K562 (cell line): ENCODE data around the gene SEMA6D. TPM values are rescaled to one million over a fixed set of nuclear protein-coding genes. Genes with fewer than 3 reads are reported as not detected.

Source experiments
- ATAC-seq: fragments of 200-7000 bp; cut with Tn5 transposase; 3 replicates; pipeline ENCODE4 v1.9.1; 2020; ENCODE audit warnings: moderate library complexity
- BruUV-seq: library from RNA; stranded (reverse); fragments of 400-500 nt; replicated peaks from 2 replicates; lab custom pipeline; 2021; lab: Mats Ljungman, UMichigan
- CTCF ChIA-PET: fragments of 300-600 bp; formaldehyde crosslinking; extraction: SDS; loops from one replicate; lab custom pipeline; 2021; ENCODE audit warnings: low intra/inter-chr PET ratio; lab: Yijun Ruan, JAX
- POLR2A ChIA-PET: fragments of 300-600, 350-650 bp; sonication (Branson Sonifier 250); formaldehyde crosslinking; extraction: SDS; loops from one replicate; lab custom pipeline; 2021; ENCODE audit warnings: antibody characterized with exemption, inconsistent platforms; lab: Yijun Ruan, JAX
- DNase-seq, 4 experiments: peaks; one replicate each; pipeline versions ENCODE4 v3.0.0 to v3.0.0-alpha.2; 2011 to 2018; ENCODE audit warnings: low spot score in 3 of 4, mixed read lengths in 3 of 4; ENCODE audit errors: extremely low read depth in 1 of 4
- FAIRE-seq: peaks from 2 replicates; lab custom pipeline; 2011; peaks lifted over from hg19 to GRCh38; lab: Jason Lieb, UNC
- H2AFZ ChIP-seq: 2 replicates; pipeline ENCODE4 v1.6.0; 2011; ENCODE audit warnings: low read depth, low read length, control low read depth, inconsistent platforms
- H3K27ac ChIP-seq: fragments of 200-600 bp; 3 replicates; pipeline ENCODE4 v1.8.0; 2011; ENCODE audit warnings: low read depth, mild to moderate bottlenecking, control low read depth, inconsistent platforms, low read length, moderate library complexity, mixed read lengths; ENCODE audit errors: extremely low read depth
- H3K27me3 ChIP-seq, 2 experiments: fragments of 300-600 bp in 1 of 2; 2 replicates in 1 of 2; 3 replicates in 1 of 2; pipeline versions ENCODE4 v1.6.0 to v1.8.0; 2011; ENCODE audit warnings: inconsistent platforms in 2 of 2, low read length in 2 of 2, mild to moderate bottlenecking in 1 of 2, mixed read lengths in 1 of 2, moderate library complexity in 1 of 2; ENCODE audit not compliant: control insufficient read depth in 2 of 2, insufficient read depth in 2 of 2
- H3K36me3 ChIP-seq: fragments of 300-600 bp; 3 replicates; pipeline ENCODE4 v1.8.0; 2011; ENCODE audit warnings: mild to moderate bottlenecking, low read length, inconsistent platforms; ENCODE audit not compliant: control insufficient read depth, insufficient read depth
- H3K4me1 ChIP-seq, 2 experiments: fragments of 200-600 bp in 1 of 2; replicated peaks in 1 of 2; 2 replicates in 1 of 2; 3 replicates in 1 of 2; pipeline versions ENCODE4 v1.5.1 to v1.8.0; 2011; ENCODE audit warnings: inconsistent platforms in 2 of 2, low read length in 2 of 2, mild to moderate bottlenecking in 1 of 2, mixed read lengths in 1 of 2, moderate library complexity in 1 of 2; ENCODE audit not compliant: control insufficient read depth in 2 of 2, insufficient read depth in 2 of 2
- H3K4me2 ChIP-seq: 2 replicates; pipeline ENCODE4 v1.6.1; 2011; ENCODE audit warnings: low read length, control low read depth, inconsistent platforms, mixed read lengths; ENCODE audit not compliant: insufficient read depth
- H3K4me3 ChIP-seq: fragments of 200-600 bp; sonication (generic), shearing (Covaris generic); 2 replicates; pipeline ENCODE4 v1.5.1; 2016; ENCODE audit warnings: control low read depth, inconsistent platforms
- H3K79me2 ChIP-seq: fragments of 200-600 bp; 3 replicates; pipeline ENCODE4 v1.8.0; 2011; ENCODE audit warnings: low read length, inconsistent platforms; ENCODE audit not compliant: control insufficient read depth, insufficient read depth
- H3K9ac ChIP-seq, 2 experiments: 2 replicates each; pipeline versions ENCODE4 v1.6.0 to v1.6.1; 2011; ENCODE audit warnings: low read depth in 2 of 2, low read length in 2 of 2, control low read depth in 1 of 2, inconsistent platforms in 1 of 2, mild to moderate bottlenecking in 1 of 2, mixed read lengths in 1 of 2; ENCODE audit not compliant: insufficient read depth in 1 of 2
- H3K9me1 ChIP-seq: one replicate; pipeline ENCODE4 v1.6.0; 2011; ENCODE audit warnings: inconsistent platforms, mild to moderate bottlenecking, low read length, moderate library complexity; ENCODE audit not compliant: control insufficient read depth, insufficient read depth
- H3K9me3 ChIP-seq: replicated peaks from 2 replicates; pipeline ENCODE4 v1.5.1; 2011; ENCODE audit warnings: low read depth, low read length, inconsistent platforms; ENCODE audit not compliant: control insufficient read depth, insufficient read depth
- H4K20me1 ChIP-seq: replicated peaks from 2 replicates; pipeline ENCODE4 v1.6.1; 2011; ENCODE audit warnings: low read length, inconsistent platforms, mixed read lengths; ENCODE audit not compliant: control insufficient read depth, insufficient read depth
- CBX3 ChIP-seq, 2 experiments: IDR thresholded peaks; 1 replicate in 1 of 2; 2 replicates in 1 of 2; pipeline ENCODE4 v1.6.1; 2012; ENCODE audit warnings: inconsistent platforms in 2 of 2, low read length in 2 of 2, borderline replicate concordance in 1 of 2, control low read depth in 1 of 2
- CEBPG ChIP-seq, 3 experiments: fragments of 200-800 bp in 1 of 3; sonication (Bioruptor generic) in 1 of 3; sonication (generic) in 1 of 3; formaldehyde crosslinking in 1 of 3; IDR thresholded peaks in 2 of 3; conservative IDR thresholded peaks in 1 of 3; 2 replicates each; pipeline versions ENCODE4 v1.6.1 to v1.8.0; 2016 to 2022; ENCODE audit warnings: missing compliant biosample characterization in 2 of 3, missing genetic modification characterization in 2 of 3, mild to moderate bottlenecking in 1 of 3, missing genetic modification reagents in 1 of 3
- DNMT1 ChIP-seq: fragments of 450-650 bp; IDR thresholded peaks from 2 replicates; pipeline ENCODE4 v1.6.1; 2016; ENCODE audit warnings: antibody characterized with exemption, mild to moderate bottlenecking
- ELK3 ChIP-seq: fragments of 450-650 bp; formaldehyde crosslinking; IDR thresholded peaks from 2 replicates; pipeline ENCODE4 v1.4.0; 2020; ENCODE audit warnings: mild to moderate bottlenecking
- SLC30A9 ChIP-seq: fragments of 250-450 bp; sonication (Bioruptor Pico); IDR thresholded peaks from 2 replicates; pipeline ENCODE4 v1.8.0; 2022; ENCODE audit warnings: mild to moderate bottlenecking, moderate library complexity
- SUPT5H ChIP-seq: fragments of 450-650 bp; IDR thresholded peaks from 2 replicates; pipeline ENCODE4 v1.6.1; 2016
- XRCC4 ChIP-seq: IDR thresholded peaks from one replicate; pipeline ENCODE4 v1.6.1; 2011; ENCODE audit not compliant: insufficient read depth, insufficient read length; ENCODE audit errors: extremely low read depth
- ZKSCAN1 ChIP-seq: fragments of 150-350 bp; IDR thresholded peaks from 2 replicates; pipeline ENCODE4 v1.6.1; 2016; ENCODE audit warnings: low read depth, low read length
- ZNF121 ChIP-seq: sonication (generic); formaldehyde crosslinking; conservative IDR thresholded peaks from 2 replicates; pipeline ENCODE4 v1.8.0; 2022; ENCODE audit warnings: missing genetic modification reagents
- WGBS: fragments of 100-300 bp; shearing (Covaris generic); methylation state at CpG from one replicate; pipeline ENCODE4 v1.1.6; 2016; ENCODE audit warnings: low coverage, mixed read lengths; ENCODE audit not compliant: insufficient coverage; ENCODE audit errors: missing lambda C conversion rate; 5-methylcytosine and 5-hydroxymethylcytosine counted together
- in situ Hi-C: fragments of 300-500 bp; cut with MboI; formaldehyde crosslinking; loops from 4 replicates; pipeline ENCODE4 v1.15.0; 2018; ENCODE audit warnings: inconsistent platforms, mixed read lengths
- intact Hi-C: fragments of 100-400 bp; cut with micrococcal nuclease; formaldehyde crosslinking; loops from 2 replicates; pipeline ENCODE4 v1.14.2; 2022
- polyA plus RNA-seq, 8 experiments: library from polyadenylated mRNA; depleted of rRNA in 4 of 8; stranded (reverse) in 5 of 8; unstranded in 3 of 8; fragments of >200 nt; fragmentation: Nextera tagmentation in 2 of 8; fragmentation: Illumina TruSeq in 1 of 8; extraction: Ambion mirVana in 2 of 8; extraction: Trizol in 1 of 8; gene quantifications; 2 replicates each; pipeline versions ENCODE4 v1.2.1 to v1.2.3, GENCODE V29; 2011 to 2014; ENCODE audit warnings: inconsistent platforms in 1 of 8, missing spikeins in 1 of 8
- total RNA-seq, 7 experiments: library from RNA; depleted of rRNA in 6 of 7; stranded (reverse); fragments of >200 nt in 6 of 7; fragmentation: Illumina TruSeq in 2 of 7; extraction: Trizol in 2 of 7; gene quantifications; 2 replicates each; pipeline versions ENCODE4 v1.2.1 to v1.2.3, GENCODE V29; 2011 to 2021; ENCODE audit warnings: low replicate concordance in 1 of 7
- TF ChIP-seq, protein P1 (sequence below): fragments of 450-650 bp; formaldehyde crosslinking; IDR thresholded peaks from 2 replicates; pipeline ENCODE4 v1.4.0; 2020; ENCODE audit warnings: mild to moderate bottlenecking, moderate library complexity
- TF ChIP-seq, protein P2 (sequence below): sonication (generic); formaldehyde crosslinking; IDR thresholded peaks from 2 replicates; pipeline ENCODE4 v1.8.0; 2022; ENCODE audit warnings: mild to moderate bottlenecking, missing genetic modification reagents

SEMA6D gene
- total and polyA plus RNA-seq, 9 of the 15 experiments (the other 6 are each of a cell fraction or from before 2014, with no cell fraction given), result not detected

GRCh38 chr15:47674586-47675232, 42.6 kb upstream of the SEMA6D start:
- ChIA-PET CTCF (no interaction called here), POLR2A (no interaction called here)
- H3K9me1 ChIP-seq, result no peaks in the 10 kb centered on the region
- H2AFZ ChIP-seq, result no peak overlapping the region
- no peak overlapping the region for H3K4me3 ChIP-seq
- H3K4me2 ChIP-seq, result no peak overlapping the region
- H3K27me3 ChIP-seq, result no peaks in the 10 kb centered on the region
- no peaks in the 10 kb centered on the region for H3K9me3 ChIP-seq
- H3K9ac ChIP-seq, result no peak overlapping the region
- no peaks in the 10 kb centered on the region for H3K4me1 ChIP-seq
- FAIRE-seq (no peak), ATAC-seq (no peak), DNase-seq (no peak)
- H4K20me1 ChIP-seq, result no peaks in the 10 kb centered on the region
- H3K36me3 ChIP-seq, result no peaks in the 10 kb centered on the region
- WGBS, result under 1% methylated on average over 8 of the region's 8 CpGs
- intact Hi-C loops (no loop called here), in situ Hi-C loops (no loop called here)
- BruUV-seq, result no TSS peak
- H3K79me2 ChIP-seq, result no peaks in the 10 kb centered on the region
- no peak overlapping the region for H3K27ac ChIP-seq
- no peak for TF ChIP-seq DNMT1
- no peak for TF ChIP-seq ZNF121
- TF ChIP-seq ELK3 (CRISPR knock-in tag), result no peak
- TF ChIP-seq, protein P1, sequence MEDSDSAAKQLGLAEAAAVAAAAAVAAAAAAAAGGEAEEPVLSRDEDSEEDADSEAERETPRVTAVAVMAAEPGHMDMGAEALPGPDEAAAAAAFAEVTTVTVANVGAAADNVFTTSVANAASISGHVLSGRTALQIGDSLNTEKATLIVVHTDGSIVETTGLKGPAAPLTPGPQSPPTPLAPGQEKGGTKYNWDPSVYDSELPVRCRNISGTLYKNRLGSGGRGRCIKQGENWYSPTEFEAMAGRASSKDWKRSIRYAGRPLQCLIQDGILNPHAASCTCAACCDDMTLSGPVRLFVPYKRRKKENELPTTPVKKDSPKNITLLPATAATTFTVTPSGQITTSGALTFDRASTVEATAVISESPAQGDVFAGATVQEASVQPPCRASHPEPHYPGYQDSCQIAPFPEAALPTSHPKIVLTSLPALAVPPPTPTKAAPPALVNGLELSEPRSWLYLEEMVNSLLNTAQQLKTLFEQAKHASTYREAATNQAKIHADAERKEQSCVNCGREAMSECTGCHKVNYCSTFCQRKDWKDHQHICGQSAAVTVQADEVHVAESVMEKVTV, result no peak
- TF ChIP-seq XRCC4, result no peak
- no peak for TF ChIP-seq SUPT5H
- TF ChIP-seq ZKSCAN1, result no peak
- no peak for TF ChIP-seq CEBPG (CRISPR knock-in tag; IDR thresholded peaks at IDR 0.05)
- no peak for TF ChIP-seq CEBPG (tag; conservative IDR thresholded peaks at IDR 0.05 in 1 of 2, IDR thresholded peaks at IDR 0.05 in 1 of 2)
- TF ChIP-seq SLC30A9 (CRISPR knock-in tag), result no peak
- TF ChIP-seq, protein P2, sequence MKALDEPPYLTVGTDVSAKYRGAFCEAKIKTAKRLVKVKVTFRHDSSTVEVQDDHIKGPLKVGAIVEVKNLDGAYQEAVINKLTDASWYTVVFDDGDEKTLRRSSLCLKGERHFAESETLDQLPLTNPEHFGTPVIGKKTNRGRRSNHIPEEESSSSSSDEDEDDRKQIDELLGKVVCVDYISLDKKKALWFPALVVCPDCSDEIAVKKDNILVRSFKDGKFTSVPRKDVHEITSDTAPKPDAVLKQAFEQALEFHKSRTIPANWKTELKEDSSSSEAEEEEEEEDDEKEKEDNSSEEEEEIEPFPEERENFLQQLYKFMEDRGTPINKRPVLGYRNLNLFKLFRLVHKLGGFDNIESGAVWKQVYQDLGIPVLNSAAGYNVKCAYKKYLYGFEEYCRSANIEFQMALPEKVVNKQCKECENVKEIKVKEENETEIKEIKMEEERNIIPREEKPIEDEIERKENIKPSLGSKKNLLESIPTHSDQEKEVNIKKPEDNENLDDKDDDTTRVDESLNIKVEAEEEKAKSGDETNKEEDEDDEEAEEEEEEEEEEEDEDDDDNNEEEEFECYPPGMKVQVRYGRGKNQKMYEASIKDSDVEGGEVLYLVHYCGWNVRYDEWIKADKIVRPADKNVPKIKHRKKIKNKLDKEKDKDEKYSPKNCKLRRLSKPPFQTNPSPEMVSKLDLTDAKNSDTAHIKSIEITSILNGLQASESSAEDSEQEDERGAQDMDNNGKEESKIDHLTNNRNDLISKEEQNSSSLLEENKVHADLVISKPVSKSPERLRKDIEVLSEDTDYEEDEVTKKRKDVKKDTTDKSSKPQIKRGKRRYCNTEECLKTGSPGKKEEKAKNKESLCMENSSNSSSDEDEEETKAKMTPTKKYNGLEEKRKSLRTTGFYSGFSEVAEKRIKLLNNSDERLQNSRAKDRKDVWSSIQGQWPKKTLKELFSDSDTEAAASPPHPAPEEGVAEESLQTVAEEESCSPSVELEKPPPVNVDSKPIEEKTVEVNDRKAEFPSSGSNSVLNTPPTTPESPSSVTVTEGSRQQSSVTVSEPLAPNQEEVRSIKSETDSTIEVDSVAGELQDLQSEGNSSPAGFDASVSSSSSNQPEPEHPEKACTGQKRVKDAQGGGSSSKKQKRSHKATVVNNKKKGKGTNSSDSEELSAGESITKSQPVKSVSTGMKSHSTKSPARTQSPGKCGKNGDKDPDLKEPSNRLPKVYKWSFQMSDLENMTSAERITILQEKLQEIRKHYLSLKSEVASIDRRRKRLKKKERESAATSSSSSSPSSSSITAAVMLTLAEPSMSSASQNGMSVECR (CRISPR knock-in tag), result no peak
- no peak for TF ChIP-seq CBX3 (IDR thresholded peaks at IDR 0.05; ENCODE audit: borderline replicate concordance in 1 of 2, low read length in 2 of 2)
